Measurements from ENCODE around the gene RABGAP1L.

DNA sequence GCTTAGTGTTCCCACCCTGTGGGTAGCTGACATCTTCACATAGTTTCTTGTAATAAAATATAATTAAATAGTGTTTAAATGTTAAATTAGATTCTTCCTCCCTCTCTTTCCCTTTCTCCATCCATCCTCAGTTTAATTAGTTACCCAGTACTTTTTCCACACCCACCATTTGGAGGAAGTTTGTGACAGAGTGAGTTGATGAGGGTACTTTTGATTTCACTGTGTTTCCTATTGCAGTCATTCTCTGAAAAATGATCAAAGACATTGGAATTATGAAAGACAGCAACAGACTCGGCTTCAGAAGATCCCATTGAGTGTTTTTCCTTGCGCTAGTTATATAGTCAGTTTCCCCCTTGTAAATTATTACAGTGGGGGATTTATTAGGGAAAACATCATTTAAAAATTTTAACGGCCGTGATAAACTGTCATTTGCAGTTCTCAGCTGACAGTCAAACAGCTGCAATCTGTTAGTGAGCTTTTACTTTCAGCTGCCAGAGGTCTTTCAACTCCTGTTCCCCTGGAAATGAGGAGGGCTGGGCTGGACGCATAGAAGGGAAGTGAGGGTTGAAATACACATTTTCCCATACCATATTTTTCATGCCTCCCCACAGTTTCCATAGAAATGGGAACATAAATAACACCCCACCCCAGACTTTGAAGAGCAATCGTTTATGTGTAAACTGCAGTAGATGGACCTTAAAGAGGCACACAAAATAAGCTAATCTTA is 779.1 kb downstream of the RABGAP1L start:
- TF ChIP-seq, protein P1, sequence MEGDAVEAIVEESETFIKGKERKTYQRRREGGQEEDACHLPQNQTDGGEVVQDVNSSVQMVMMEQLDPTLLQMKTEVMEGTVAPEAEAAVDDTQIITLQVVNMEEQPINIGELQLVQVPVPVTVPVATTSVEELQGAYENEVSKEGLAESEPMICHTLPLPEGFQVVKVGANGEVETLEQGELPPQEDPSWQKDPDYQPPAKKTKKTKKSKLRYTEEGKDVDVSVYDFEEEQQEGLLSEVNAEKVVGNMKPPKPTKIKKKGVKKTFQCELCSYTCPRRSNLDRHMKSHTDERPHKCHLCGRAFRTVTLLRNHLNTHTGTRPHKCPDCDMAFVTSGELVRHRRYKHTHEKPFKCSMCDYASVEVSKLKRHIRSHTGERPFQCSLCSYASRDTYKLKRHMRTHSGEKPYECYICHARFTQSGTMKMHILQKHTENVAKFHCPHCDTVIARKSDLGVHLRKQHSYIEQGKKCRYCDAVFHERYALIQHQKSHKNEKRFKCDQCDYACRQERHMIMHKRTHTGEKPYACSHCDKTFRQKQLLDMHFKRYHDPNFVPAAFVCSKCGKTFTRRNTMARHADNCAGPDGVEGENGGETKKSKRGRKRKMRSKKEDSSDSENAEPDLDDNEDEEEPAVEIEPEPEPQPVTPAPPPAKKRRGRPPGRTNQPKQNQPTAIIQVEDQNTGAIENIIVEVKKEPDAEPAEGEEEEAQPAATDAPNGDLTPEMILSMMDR (IDR thresholded peaks at IDR 0.05; ENCODE audit: low read depth, low read length): no peak
- no peak for TF ChIP-seq EZH2phosphoT487 (IDR thresholded peaks at IDR 0.05; ENCODE audit: low read depth)
